Endodermal cell (in vitro differentiated cells): ENCODE measurements around the gene COLEC12. TPM values are rescaled to one million over a fixed set of nuclear protein-coding genes. Genes with fewer than 3 reads are reported as not detected.
"Not testable (repeated sequence)": the region's sequence is repeated elsewhere in the genome, so short reads cannot be mapped to it uniquely, and the experiment has no call there.

ENCODE experiments used
- DNase-seq: peaks from one replicate; pipeline ENCODE4 v3.0.0-alpha.2; 2017
- H3K27ac ChIP-seq: 2 replicates; pipeline ENCODE4 v1.5.1; 2013; ENCODE audit warnings: mild to moderate bottlenecking, low read depth, low read length, moderate library complexity
- H3K27me3 ChIP-seq: 2 replicates; pipeline ENCODE4 v1.6.1; 2013; ENCODE audit warnings: mild to moderate bottlenecking, low read length, moderate library complexity; ENCODE audit not compliant: insufficient read depth, control insufficient read depth, poor library complexity, severe bottlenecking
- H3K36me3 ChIP-seq: 2 replicates; pipeline ENCODE4 v1.7.0; 2013; ENCODE audit warnings: mild to moderate bottlenecking, low read length, moderate library complexity; ENCODE audit not compliant: control insufficient read depth, insufficient read depth
- H3K4me1 ChIP-seq: one replicate; pipeline ENCODE4 v1.7.0; 2013; ENCODE audit warnings: low read length; ENCODE audit not compliant: control insufficient read depth, insufficient read depth
- H3K4me3 ChIP-seq: 2 replicates; pipeline ENCODE4 v1.5.1; 2013; ENCODE audit warnings: mild to moderate bottlenecking, low read length, moderate library complexity
- H3K9ac ChIP-seq: 2 replicates; pipeline ENCODE4 v1.6.1; 2013; ENCODE audit warnings: mild to moderate bottlenecking, low read length, moderate library complexity; ENCODE audit not compliant: poor library complexity, severe bottlenecking; ENCODE audit errors: extremely low read depth
- H3K9me3 ChIP-seq: 2 replicates; pipeline ENCODE4 v1.6.1; 2013; ENCODE audit warnings: mild to moderate bottlenecking, low read length, moderate library complexity; ENCODE audit not compliant: control insufficient read depth
- H3K27ac Mint-ChIP-seq: 2 replicates; pipeline ENCODE4 v1.8.0; 2020; ENCODE audit warnings: mixed read lengths
- H3K27me3 Mint-ChIP-seq: 2 replicates; pipeline ENCODE4 v1.8.0; 2021; ENCODE audit warnings: mild to moderate bottlenecking, mixed read lengths; ENCODE audit not compliant: insufficient read depth
- H3K36me3 Mint-ChIP-seq: 2 replicates; pipeline ENCODE4 v1.8.0; 2020; ENCODE audit warnings: low read depth, mixed read lengths
- H3K4me1 Mint-ChIP-seq: 2 replicates; pipeline ENCODE4 v1.8.0; 2020; ENCODE audit warnings: mixed read lengths
- H3K4me3 Mint-ChIP-seq: 2 replicates; pipeline ENCODE4 v1.8.0; 2020; ENCODE audit warnings: mild to moderate bottlenecking, moderate library complexity, mixed read lengths
- H3K9me3 Mint-ChIP-seq: 2 replicates; pipeline ENCODE4 v1.8.0; 2020; ENCODE audit warnings: mild to moderate bottlenecking, mixed read lengths
- CTCF ChIP-seq: fragments of 200-600 bp; sonication (generic); conservative IDR thresholded peaks from 2 replicates; pipeline ENCODE4 v1.5.0; 2021; ENCODE audit warnings: antibody characterized with exemption, mild to moderate bottlenecking
- WGBS, 2 experiments: methylation state at CpG; one replicate each; pipeline versions ENCODE4 v1.1.5 to v1.1.7; 2013; ENCODE audit warnings: missing lambda C conversion rate in 2 of 2, mixed read lengths in 1 of 2; ENCODE audit not compliant: insufficient coverage in 1 of 2, insufficient read length in 1 of 2; 5-methylcytosine and 5-hydroxymethylcytosine counted together
- total RNA-seq, 2 donors: library from RNA; stranded (reverse); fragmentation: NEBNext Ultra II Directional in 1 of 2; extraction: Animal tissue kit (Norgen Biotek cat#: 25700) in 1 of 2; gene quantifications; 2 replicates in 1 of 2; 3 replicates in 1 of 2; pipeline ENCODE4 v1.2.1, GENCODE V29; 2021

COLEC12 gene
- total RNA-seq, 2 donors from 2014 or later: 123 TPM

GRCh38 chr18:293536-293935 lies 207.0 kb downstream of the COLEC12 start:
- TF ChIP-seq CTCF: no peak
- H3K27ac Mint-ChIP-seq: no peak overlapping the region
- Histone ChIP-seq H3K36me3 (no peaks in the 10 kb centered on the region), H3K9me3 (peaks cover under 1% of the 10 kb centered on the region), H3K27ac (no peak overlapping the region), H3K9ac (no peak overlapping the region), H3K4me1 (no peaks in the 10 kb centered on the region), H3K27me3 (no peaks in the 10 kb centered on the region), H3K4me3 (no peak overlapping the region)
- no peak overlapping the region for H3K4me3 Mint-ChIP-seq
- H3K27me3 Mint-ChIP-seq: no peaks in the 10 kb centered on the region
- no peaks in the 10 kb centered on the region for H3K4me1 Mint-ChIP-seq
- H3K9me3 Mint-ChIP-seq: no peaks in the 10 kb centered on the region
- DNase-seq: no peak
- H3K36me3 Mint-ChIP-seq: no peaks in the 10 kb centered on the region
- 94 to 95% methylated on average over 2 to 3 of the region's 4 CpGs for WGBS, 2 experiments

GRCh38 chr18:292271-292670 lies 208.2 kb downstream of the COLEC12 start:
- no peaks in the 10 kb centered on the region for H3K27me3 ChIP-seq
- no peak for DNase-seq
- H3K4me1 Mint-ChIP-seq: no peaks in the 10 kb centered on the region
- peak; percentile 49 for TF ChIP-seq CTCF
- no peaks in the 10 kb centered on the region for H3K4me1 ChIP-seq
- H3K4me3 Mint-ChIP-seq: no peak overlapping the region
- no peak overlapping the region for H3K4me3 ChIP-seq
- no peak overlapping the region for H3K27ac Mint-ChIP-seq
- H3K36me3 ChIP-seq: no peaks in the 10 kb centered on the region
- H3K27me3 Mint-ChIP-seq: no peaks in the 10 kb centered on the region
- no peaks in the 10 kb centered on the region for H3K9me3 ChIP-seq
- no peaks in the 10 kb centered on the region for H3K36me3 Mint-ChIP-seq
- H3K9me3 Mint-ChIP-seq: no peaks in the 10 kb centered on the region
- H3K27ac ChIP-seq: no peak overlapping the region
- WGBS, 2 experiments: 88 to 90% methylated on average over 3 of the region's 3 CpGs
- no peak overlapping the region for H3K9ac ChIP-seq

GRCh38 chr18:289970-290369 lies 210.5 kb downstream of the COLEC12 start:
- 83 to 100% methylated on average over 1 to 4 of the region's 4 CpGs for WGBS, 2 experiments
- not testable (repeated sequence) for H3K27ac ChIP-seq, H3K4me1 ChIP-seq, H3K9ac ChIP-seq, H3K4me1 Mint-ChIP-seq, H3K36me3 ChIP-seq, DNase-seq, H3K4me3 Mint-ChIP-seq, H3K4me3 ChIP-seq, H3K27ac Mint-ChIP-seq, H3K9me3 Mint-ChIP-seq, H3K27me3 Mint-ChIP-seq, H3K9me3 ChIP-seq, H3K27me3 ChIP-seq, H3K36me3 Mint-ChIP-seq

GRCh38 chr18:289026-289425 lies 211.5 kb downstream of the COLEC12 start:
- Histone ChIP-seq H3K4me1 (no peaks in the 10 kb centered on the region), H3K27ac (no peak overlapping the region), H3K36me3 (no peaks in the 10 kb centered on the region), H3K9me3 (no peaks in the 10 kb centered on the region), H3K9ac (no peak overlapping the region), H3K4me3 (no peak overlapping the region), H3K27me3 (no peaks in the 10 kb centered on the region)
- H3K9me3 Mint-ChIP-seq: no peaks in the 10 kb centered on the region
- TF ChIP-seq CTCF: no peak
- DNase-seq: no peak
- no peak overlapping the region for H3K27ac Mint-ChIP-seq
- no peaks in the 10 kb centered on the region for H3K4me1 Mint-ChIP-seq
- no peaks in the 10 kb centered on the region for H3K36me3 Mint-ChIP-seq
- H3K27me3 Mint-ChIP-seq: no peaks in the 10 kb centered on the region
- WGBS, 2 experiments: 0% methylated on average over 1 of the region's 1 CpG; no CpG with 5 or more reads in 1 of the 2 experiments
- no peak overlapping the region for H3K4me3 Mint-ChIP-seq
